HEK293 (cell line): ENCODE results near the gene BAG1.

ENCODE experiments used
- CTCF ChIP-seq: fragments of 450-650 bp; formaldehyde crosslinking; IDR thresholded peaks from 2 replicates; pipeline ENCODE4 v1.5.1; 2016; ENCODE audit warnings: missing biosample characterization, missing genetic modification characterization
- ZBTB26 ChIP-seq: fragments of 450-650 bp; formaldehyde crosslinking; optimal IDR thresholded peaks from 2 replicates; pipeline ENCODE3; 2016; ENCODE audit warnings: missing biosample characterization, mild to moderate bottlenecking, missing genetic modification characterization
- ZNF10 ChIP-seq: fragments of 450-650 bp; formaldehyde crosslinking; IDR thresholded peaks from 2 replicates; pipeline ENCODE4 v1.5.1; 2017; ENCODE audit warnings: missing biosample characterization, missing genetic modification characterization
- ZNF214 ChIP-seq: fragments of 450-650 bp; formaldehyde crosslinking; IDR thresholded peaks from 2 replicates; pipeline ENCODE4 v1.5.1; 2017; ENCODE audit warnings: missing biosample characterization, mild to moderate bottlenecking, missing genetic modification characterization, borderline replicate concordance
- ZNF37A ChIP-seq: fragments of 450-650 bp; IDR thresholded peaks from 2 replicates; pipeline ENCODE4 v1.5.1; 2018; ENCODE audit warnings: missing biosample characterization, missing genetic modification characterization
- ZSCAN16 ChIP-seq: fragments of 450-650 bp; formaldehyde crosslinking; IDR thresholded peaks from 2 replicates; pipeline ENCODE4 v1.5.1; 2016; ENCODE audit warnings: missing biosample characterization, missing genetic modification characterization

GRCh38 chr9:33291901-33292300 lies 27.4 kb upstream of the BAG1 start:
- TF ChIP-seq CTCF (tag by site-specific recombination) (no peak), ZSCAN16 (no peak), ZNF37A (tag by site-specific recombination) (no peak), ZNF10 (no peak), ZBTB26 (tag by site-specific recombination) (no peak), ZNF214 (tag by site-specific recombination) (no peak)
